Measurements from ENCODE around the gene NEDD9. TPM values are rescaled to one million over a fixed set of nuclear protein-coding genes. Genes with fewer than 3 reads are reported as not detected.

Gene NEDD9
- total and polyA plus RNA-seq, 4 donors = 11.3 to 252 (median 38.4) TPM

GRCh38 chr6:11179419-11180202 is 52.9 kb downstream of the NEDD9 start:
- Histone ChIP-seq H3K36me3 (ENCODE audit: control insufficient read depth in 1 of 2, insufficient read depth in 2 of 2, low read length in 1 of 2) (peaks cover 0 to 6% of the 10 kb centered on the region in 2 donors), H3K27me3 (ENCODE audit: control insufficient read depth in 1 of 2, insufficient read depth in 2 of 2, low read length in 1 of 2) (no peaks in the 10 kb centered on the region), H3K9me3 (ENCODE audit: control insufficient read depth, low read length) (no peaks in the 10 kb centered on the region), H3K4me3 (ENCODE audit: low read length in 2 of 2) (no peak overlapping the region), H3K4me1 (ENCODE audit: control insufficient read depth in 1 of 2, insufficient read depth in 2 of 2, low read length in 2 of 2) (no peaks in the 10 kb centered on the region), H3K27ac (ENCODE audit: low read depth in 1 of 2, low read length in 2 of 2) (no peak overlapping the region)
- DNase-seq (no peak), ATAC-seq (ENCODE audit: low FRiP score) (no peak)
- intact Hi-C loops (cut with DNase I) = loop anchor here in 1 of 2 donors (10.0 kb wide), 1 partner anchor 55 kb away; the partner anchor contains the start of gene NEDD9
- WGBS, 2 donors = 77 to 82% methylated on average over 8 of the region's 8 CpGs

GRCh38 chr6:11179088-11179418 is 53.4 kb downstream of the NEDD9 start:
- no peak for DNase-seq
- 80 to 97% methylated on average over 6 of the region's 6 CpGs for WGBS, 2 donors
- H3K4me3 ChIP-seq (ENCODE audit: low read length in 2 of 2) = no peak overlapping the region
- no peaks in the 10 kb centered on the region for H3K27me3 ChIP-seq (ENCODE audit: control insufficient read depth in 1 of 2, insufficient read depth in 2 of 2, low read length in 1 of 2)
- no peak for ATAC-seq (ENCODE audit: low FRiP score)
- peaks cover 0 to 3% of the 10 kb centered on the region in 2 donors for H3K36me3 ChIP-seq (ENCODE audit: control insufficient read depth in 1 of 2, insufficient read depth in 2 of 2, low read length in 1 of 2)
- no peak overlapping the region for H3K27ac ChIP-seq (ENCODE audit: low read depth in 1 of 2, low read length in 2 of 2)
- no peaks in the 10 kb centered on the region for H3K4me1 ChIP-seq (ENCODE audit: control insufficient read depth in 1 of 2, insufficient read depth in 2 of 2, low read length in 2 of 2)
- H3K9me3 ChIP-seq (ENCODE audit: control insufficient read depth, low read length) = no peaks in the 10 kb centered on the region
- intact Hi-C loops (cut with DNase I) = loop anchor here in 1 of 2 donors (10.0 kb wide), 1 partner anchor 56 kb away; the partner anchor contains the start of gene NEDD9

- no peak overlapping the region for H3K27ac ChIP-seq (ENCODE audit: low read depth in 1 of 2, low read length in 2 of 2)
- intact Hi-C loops (cut with DNase I) = loop anchor here in 1 of 2 donors (10.0 kb wide), 1 partner anchor 58 kb away; the partner anchor contains the start of gene NEDD9
These were observed 55.2 kb downstream of the NEDD9 start for GRCh38 chr6:11177271-11177670.

GRCh38 chr6:11174242-11174611 is 58.2 kb downstream of the NEDD9 start:
- 98% methylated on average over 5 of the region's 5 CpGs for WGBS, 2 donors
- H3K9me3 ChIP-seq (ENCODE audit: control insufficient read depth, low read length) = no peaks in the 10 kb centered on the region
- ATAC-seq (ENCODE audit: low FRiP score) (no peak), DNase-seq (peak in 1 of 2 donors; percentile 35)
- no peaks in the 10 kb centered on the region for H3K27me3 ChIP-seq (ENCODE audit: control insufficient read depth in 1 of 2, insufficient read depth in 2 of 2, low read length in 1 of 2)
- no peaks in the 10 kb centered on the region for H3K36me3 ChIP-seq (ENCODE audit: control insufficient read depth in 1 of 2, insufficient read depth in 2 of 2, low read length in 1 of 2)
- H3K4me1 ChIP-seq (ENCODE audit: control insufficient read depth in 1 of 2, insufficient read depth in 2 of 2, low read length in 2 of 2) = peaks cover 0 to 3% of the 10 kb centered on the region in 2 donors
- H3K27ac ChIP-seq (ENCODE audit: low read depth in 1 of 2, low read length in 2 of 2) = no peak overlapping the region
- intact Hi-C loops (cut with DNase I) = loop anchor here (5.0 to 10.0 kb wide), 2 partner anchors 61 to 323 kb away; partner anchors contain the start of gene NEDD9 (in 1 of the 2)
- no peak overlapping the region for H3K4me3 ChIP-seq (ENCODE audit: low read length in 2 of 2)

More at GRCh38 chr6:11177271-11177670, 55.2 kb downstream of the NEDD9 start:
- H3K4me3 ChIP-seq (ENCODE audit: low read length in 2 of 2) = no peak overlapping the region
- no peak for ATAC-seq (ENCODE audit: low FRiP score)
- no peaks in the 10 kb centered on the region for H3K36me3 ChIP-seq (ENCODE audit: control insufficient read depth in 1 of 2, insufficient read depth in 2 of 2, low read length in 1 of 2)
- H3K4me1 ChIP-seq (ENCODE audit: control insufficient read depth in 1 of 2, insufficient read depth in 2 of 2, low read length in 2 of 2) = peaks cover 0 to 3% of the 10 kb centered on the region in 2 donors
- DNase-seq = no peak
- no peaks in the 10 kb centered on the region for H3K9me3 ChIP-seq (ENCODE audit: control insufficient read depth, low read length)
- 97 to 100% methylated on average over 1 of the region's 1 CpG for WGBS, 2 donors
- no peaks in the 10 kb centered on the region for H3K27me3 ChIP-seq (ENCODE audit: control insufficient read depth in 1 of 2, insufficient read depth in 2 of 2, low read length in 1 of 2)

- DNase-seq (peak; percentile 77 to 90), ATAC-seq (ENCODE audit: low FRiP score) (peak; percentile 77)
- 23 to 25% methylated on average over 17 of the region's 17 CpGs for WGBS, 2 donors
- intact Hi-C loops (cut with DNase I) = loop anchor here (1.0 to 10.0 kb wide), 3 partner anchors 62 to 325 kb away; partner anchors contain the start of gene NEDD9 (in 1 of the 2)
- H3K4me3 ChIP-seq (ENCODE audit: low read length in 2 of 2) = no peak overlapping the region
- H3K36me3 ChIP-seq (ENCODE audit: control insufficient read depth in 1 of 2, insufficient read depth in 2 of 2, low read length in 1 of 2) = no peaks in the 10 kb centered on the region
- no peaks in the 10 kb centered on the region for H3K9me3 ChIP-seq (ENCODE audit: control insufficient read depth, low read length)
- peaks cover 0 to 3% of the 10 kb centered on the region in 2 donors for H3K4me1 ChIP-seq (ENCODE audit: control insufficient read depth in 1 of 2, insufficient read depth in 2 of 2, low read length in 2 of 2)
- no peaks in the 10 kb centered on the region for H3K27me3 ChIP-seq (ENCODE audit: control insufficient read depth in 1 of 2, insufficient read depth in 2 of 2, low read length in 1 of 2)
- no peak overlapping the region for H3K27ac ChIP-seq (ENCODE audit: low read depth in 1 of 2, low read length in 2 of 2)
These were observed 59.8 kb downstream of the NEDD9 start for GRCh38 chr6:11172501-11173327.

- Histone ChIP-seq H3K27me3 (ENCODE audit: control insufficient read depth in 1 of 2, insufficient read depth in 2 of 2, low read length in 1 of 2) (no peaks in the 10 kb centered on the region), H3K27ac (ENCODE audit: low read depth in 1 of 2, low read length in 2 of 2) (no peak overlapping the region), H3K4me1 (ENCODE audit: control insufficient read depth in 1 of 2, insufficient read depth in 2 of 2, low read length in 2 of 2) (peaks cover 0 to 3% of the 10 kb centered on the region in 2 donors), H3K36me3 (ENCODE audit: control insufficient read depth in 1 of 2, insufficient read depth in 2 of 2, low read length in 1 of 2) (no peaks in the 10 kb centered on the region), H3K4me3 (ENCODE audit: low read length in 2 of 2) (no peak overlapping the region), H3K9me3 (ENCODE audit: control insufficient read depth, low read length) (no peaks in the 10 kb centered on the region)
- 94 to 95% methylated on average over 13 of the region's 13 CpGs for WGBS, 2 donors
- DNase-seq (no peak), ATAC-seq (ENCODE audit: low FRiP score) (no peak)
- intact Hi-C loops (cut with DNase I) = loop anchor here (1.0 to 10.0 kb wide), 3 partner anchors 63 to 325 kb away; partner anchors contain the start of gene NEDD9 (in 1 of the 2)
These were observed 60.5 kb downstream of the NEDD9 start for GRCh38 chr6:11171952-11172351.

- Histone ChIP-seq H3K27me3 (ENCODE audit: control insufficient read depth in 1 of 2, insufficient read depth in 2 of 2, low read length in 1 of 2) (no peaks in the 10 kb centered on the region), H3K4me1 (ENCODE audit: control insufficient read depth in 1 of 2, insufficient read depth in 2 of 2, low read length in 2 of 2) (peaks cover 0 to 3% of the 10 kb centered on the region in 2 donors), H3K9me3 (ENCODE audit: control insufficient read depth, low read length) (no peaks in the 10 kb centered on the region), H3K4me3 (ENCODE audit: low read length in 2 of 2) (no peak overlapping the region), H3K27ac (ENCODE audit: low read depth in 1 of 2, low read length in 2 of 2) (no peak overlapping the region), H3K36me3 (ENCODE audit: control insufficient read depth in 1 of 2, insufficient read depth in 2 of 2, low read length in 1 of 2) (no peaks in the 10 kb centered on the region)
- intact Hi-C loops (cut with DNase I) = no loop called here
- DNase-seq (no peak), ATAC-seq (ENCODE audit: low FRiP score) (no peak)
- WGBS, 2 donors = 77 to 85% methylated on average over 7 of the region's 7 CpGs
These were observed 64.3 kb downstream of the NEDD9 start for GRCh38 chr6:11168091-11168635.

- DNase-seq = no peak
- H3K36me3 ChIP-seq (ENCODE audit: control insufficient read depth in 1 of 2, insufficient read depth in 2 of 2, low read length in 1 of 2) = no peaks in the 10 kb centered on the region
- WGBS, 2 donors = 42 to 76% methylated on average over 4 of the region's 4 CpGs
- H3K27ac ChIP-seq (ENCODE audit: low read depth in 1 of 2, low read length in 2 of 2) = no peak overlapping the region
- H3K9me3 ChIP-seq (ENCODE audit: control insufficient read depth, low read length) = no peaks in the 10 kb centered on the region
- H3K27me3 ChIP-seq (ENCODE audit: control insufficient read depth in 1 of 2, insufficient read depth in 2 of 2, low read length in 1 of 2) = no peaks in the 10 kb centered on the region
- intact Hi-C loops (cut with DNase I) = no loop called here
- no peak for ATAC-seq (ENCODE audit: low FRiP score)
- H3K4me1 ChIP-seq (ENCODE audit: control insufficient read depth in 1 of 2, insufficient read depth in 2 of 2, low read length in 2 of 2) = no peaks in the 10 kb centered on the region
- H3K4me3 ChIP-seq (ENCODE audit: low read length in 2 of 2) = no peak overlapping the region
These were observed 65.5 kb downstream of the NEDD9 start for GRCh38 chr6:11166948-11167347.

Measured in aorta (tissue), 5 donors.